ENCODE measurements around the gene PRRC2C. TPM values are rescaled to one million over a fixed set of nuclear protein-coding genes. Genes with fewer than 3 reads are reported as not detected.
"Not testable (repeated sequence)": the region's sequence is repeated elsewhere in the genome, so short reads cannot be mapped to it uniquely, and the experiment has no call there.

The PRRC2C gene
- total RNA-seq (2014; rRNA removed; shearing (Covaris generic); ENCODE audit: low replicate concordance) = 19.5 and 24.0 TPM in 2 replicates

DNA sequence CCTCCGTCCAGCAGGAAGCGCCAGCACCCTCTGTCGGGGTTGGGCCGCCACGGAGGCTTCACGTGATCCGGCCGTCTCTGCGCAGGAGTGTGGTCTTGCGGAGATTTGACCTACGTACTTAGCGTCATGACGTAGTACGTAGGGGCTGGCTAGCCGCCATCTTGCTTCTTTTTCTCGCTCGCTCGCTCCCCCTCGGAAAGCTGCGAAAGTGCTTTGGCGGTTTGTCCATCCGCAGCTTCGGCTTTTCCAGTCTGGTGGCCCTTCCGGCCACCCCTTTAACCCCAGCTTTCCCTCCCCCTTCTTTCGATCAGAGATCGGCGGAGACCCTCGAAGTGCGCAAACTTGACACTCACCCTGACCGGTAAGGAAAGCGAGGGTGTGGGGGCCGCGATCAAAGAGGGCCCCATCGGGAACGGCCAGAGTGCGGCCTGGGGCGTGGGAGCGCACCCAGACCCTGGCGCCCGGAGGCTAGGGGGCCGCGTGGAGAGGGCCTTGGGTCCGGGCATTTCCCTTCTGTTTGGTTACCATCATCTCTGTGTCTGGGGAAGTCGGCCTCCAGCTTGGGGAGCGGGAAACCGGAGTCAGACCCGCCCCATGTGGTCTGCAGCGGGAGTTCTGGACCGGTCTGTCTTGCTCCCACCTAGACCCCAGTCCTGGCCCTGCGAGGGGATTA, at the start of gene PRRC2C:
TSS of gene PRRC2C (plus strand) at position 156 of the 673 bp plus-strand sequence. CDS start 26,559 bp downstream, outside the sequence.
- peak; percentile 98 for DNase-seq
- H3K4me3 ChIP-seq = peak within 1 kb of the TSS; percentile 99
- H3K9me3 ChIP-seq = no peaks in the 10 kb centered on the region
- peaks cover 27% of the 10 kb centered on the region for H3K36me3 ChIP-seq
- H3K27me3 ChIP-seq = no peaks in the 10 kb centered on the region

DNA sequence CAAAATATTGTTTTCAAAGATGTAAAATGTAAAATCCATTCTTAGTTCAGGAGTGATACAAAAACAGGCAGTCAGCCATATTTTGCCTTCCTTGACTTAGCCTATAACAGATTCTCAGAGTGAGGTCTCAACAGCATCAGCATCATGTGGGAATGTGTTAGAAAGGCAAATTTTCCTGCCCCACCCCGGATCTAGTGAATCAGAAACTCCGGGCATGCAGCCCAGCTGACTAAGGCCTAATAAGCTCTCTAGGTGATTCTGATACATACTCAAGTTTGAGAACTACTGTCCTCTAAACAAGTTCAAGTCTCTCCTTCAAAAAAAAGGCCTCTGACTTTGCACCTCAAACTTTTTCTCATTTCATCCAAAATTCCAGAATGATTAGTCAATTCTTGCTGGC, 46.9 kb upstream of the PRRC2C start:
- DNase-seq = peak; percentile 97
- Histone ChIP-seq H3K36me3 (no peaks in the 10 kb centered on the region), H3K4me3 (no peak overlapping the region)

DNA sequence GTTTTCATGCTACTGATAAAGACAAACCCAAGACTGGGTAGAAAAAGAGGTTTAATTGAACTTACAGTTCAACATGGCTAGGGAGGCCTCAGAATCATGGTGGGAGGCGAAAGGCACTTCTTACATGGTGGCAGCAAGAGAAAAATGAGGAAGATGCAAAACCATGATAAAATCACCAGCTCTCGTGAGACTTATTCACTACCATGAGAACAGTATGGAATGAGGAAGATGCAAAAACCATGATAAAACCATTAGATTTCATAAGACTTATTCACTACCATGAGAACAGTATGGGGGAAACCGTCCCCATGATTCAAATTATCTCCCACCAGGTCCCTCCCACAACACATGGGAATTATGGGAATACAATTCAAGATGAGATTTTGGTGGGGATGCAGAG, 45.1 kb upstream of the PRRC2C start:
- not testable (repeated sequence) for DNase-seq, H3K36me3 ChIP-seq, H3K9me3 ChIP-seq, H3K27me3 ChIP-seq, H3K4me3 ChIP-seq

More for the DNA sequence above, 46.9 kb upstream of the PRRC2C start:
- Histone ChIP-seq H3K9me3 (no peaks in the 10 kb centered on the region), H3K27me3 (no peaks in the 10 kb centered on the region)

DNA sequence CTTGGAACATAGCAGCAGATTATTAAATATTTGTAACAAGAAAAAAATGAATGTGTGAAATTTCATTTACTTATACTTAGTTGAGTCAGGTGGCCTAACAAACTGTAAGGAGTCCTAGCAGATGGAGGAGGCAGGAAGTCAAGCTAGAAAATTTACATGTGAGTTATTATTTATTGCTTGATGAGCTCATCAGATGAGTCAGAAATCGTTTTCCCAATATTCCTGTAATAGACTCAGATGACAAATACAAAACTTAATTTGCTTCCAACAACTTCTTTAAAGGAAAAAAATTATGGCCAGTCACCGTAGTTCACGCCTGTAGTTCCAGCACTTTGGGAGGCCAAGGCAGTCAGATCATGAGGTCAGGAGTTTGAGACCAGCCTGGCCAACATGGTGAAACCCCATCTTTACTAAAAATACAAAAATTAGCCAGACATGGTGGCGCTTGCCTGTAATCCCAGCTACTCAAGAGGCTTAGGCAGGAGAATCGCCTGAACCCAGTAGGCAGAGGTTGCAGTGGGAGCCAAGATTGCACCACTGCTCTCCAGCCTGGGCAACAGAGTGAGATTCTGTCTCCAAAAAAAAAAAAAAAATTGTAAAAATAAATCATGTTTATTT, 43.9 kb upstream of the PRRC2C start:
- H3K36me3 ChIP-seq, H3K27me3 ChIP-seq, H3K4me3 ChIP-seq, H3K9me3 ChIP-seq: not testable (repeated sequence)
- peak; percentile 64 for DNase-seq

DNA sequence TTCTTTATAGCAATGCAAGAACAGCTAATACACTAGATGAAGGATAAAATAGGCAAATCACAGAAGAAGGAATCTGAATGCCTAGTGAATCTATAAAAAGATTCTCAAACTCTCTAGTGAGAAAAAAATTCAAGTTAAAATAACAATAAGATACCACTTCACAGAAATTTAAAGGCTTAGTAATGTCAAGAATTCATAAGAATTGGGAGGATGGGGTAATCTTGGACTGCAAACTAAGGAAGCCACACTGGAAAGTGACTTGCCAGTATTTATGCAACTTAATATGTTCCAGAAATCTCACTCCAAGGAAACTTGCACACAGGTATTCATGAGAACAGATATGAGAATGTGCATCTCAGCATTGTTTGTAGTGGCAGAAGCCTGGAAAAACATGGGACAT, 38.9 kb upstream of the PRRC2C start:
- Histone ChIP-seq H3K27me3 (no peaks in the 10 kb centered on the region), H3K9me3 (no peaks in the 10 kb centered on the region; the same call in 1 of the 2 replicates), H3K36me3 (no peaks in the 10 kb centered on the region), H3K4me3 (no peak overlapping the region)
- DNase-seq = no peak

DNA sequence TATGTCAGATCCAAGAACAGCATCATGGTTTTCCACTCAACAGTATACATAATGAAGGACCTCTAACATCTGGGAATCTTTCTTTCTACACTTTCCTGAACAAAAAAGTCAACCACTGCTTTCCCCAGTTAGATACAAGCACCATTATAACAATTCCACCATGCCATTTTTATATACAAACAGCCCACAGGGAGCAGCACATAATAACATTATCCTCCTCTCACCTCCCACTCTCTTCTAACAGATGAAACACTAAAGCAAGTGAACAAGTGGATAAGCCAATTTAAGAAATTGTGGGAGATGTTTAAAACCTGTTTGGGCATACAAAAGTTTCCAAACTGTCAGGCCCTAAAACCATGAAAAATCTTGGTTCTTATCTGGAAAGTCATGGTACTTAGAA, 29.4 kb upstream of the PRRC2C start:
- Histone ChIP-seq H3K4me3 (no peak overlapping the region), H3K27me3 (no peaks in the 10 kb centered on the region), H3K9me3 (peaks cover 4% of the 10 kb centered on the region), H3K36me3 (no peaks in the 10 kb centered on the region)
- no peak for DNase-seq

DNA sequence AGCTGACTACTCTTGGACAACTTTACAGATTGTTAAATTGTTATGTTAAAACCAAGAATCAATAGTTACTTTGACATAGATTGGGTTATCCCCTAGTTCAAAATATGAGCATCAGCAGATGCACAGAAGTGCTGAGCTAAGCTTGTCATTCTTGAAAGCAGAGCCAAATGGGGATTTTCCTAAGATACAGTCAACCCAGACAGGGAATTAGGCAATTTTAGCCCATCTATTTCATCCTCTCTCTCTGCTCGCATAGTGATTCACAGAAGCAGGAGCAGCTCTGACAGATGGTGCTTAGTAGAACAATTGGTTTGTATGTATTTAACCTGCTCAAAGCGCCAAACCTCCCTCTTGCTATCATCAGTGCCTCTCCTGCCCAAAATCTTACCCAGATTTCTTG, 27.9 kb upstream of the PRRC2C start:
- H3K4me3 ChIP-seq = no peak overlapping the region
- H3K36me3 ChIP-seq = no peaks in the 10 kb centered on the region
- peaks cover 2% of the 10 kb centered on the region for H3K9me3 ChIP-seq
- DNase-seq = no peak
- H3K27me3 ChIP-seq = no peaks in the 10 kb centered on the region

DNA sequence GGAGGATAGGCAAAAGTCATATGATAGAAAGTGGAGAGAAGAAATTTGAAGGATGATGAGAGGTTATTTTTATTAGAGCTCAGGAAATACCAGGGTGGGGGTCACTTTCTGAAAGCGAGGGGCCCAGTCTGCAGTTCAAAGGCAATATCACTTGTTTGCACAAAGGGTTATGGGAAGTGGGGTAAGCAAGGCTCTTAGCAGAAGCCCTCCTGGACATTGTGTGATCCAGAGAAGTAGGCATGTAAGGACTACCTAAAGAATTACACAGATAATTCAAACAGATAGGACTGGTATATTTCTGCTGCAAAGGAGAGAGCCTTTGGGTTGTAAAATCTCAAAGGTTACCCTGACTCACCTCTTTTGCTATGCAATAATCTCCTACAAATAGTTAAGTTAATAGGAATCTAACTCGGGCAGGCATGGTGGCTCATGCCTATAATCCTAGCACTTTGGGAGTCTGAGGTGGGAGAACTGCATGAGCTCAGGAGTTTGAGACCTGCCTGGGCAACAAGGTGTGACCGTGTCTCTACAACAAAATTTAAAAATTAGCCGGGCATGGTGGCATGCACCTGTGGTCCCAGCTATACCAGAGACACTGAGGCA, 25.2 kb upstream of the PRRC2C start:
- H3K9me3 ChIP-seq = no peaks in the 10 kb centered on the region
- DNase-seq = no peak
- no peaks in the 10 kb centered on the region for H3K36me3 ChIP-seq
- no peak overlapping the region for H3K4me3 ChIP-seq
- H3K27me3 ChIP-seq = no peaks in the 10 kb centered on the region

DNA sequence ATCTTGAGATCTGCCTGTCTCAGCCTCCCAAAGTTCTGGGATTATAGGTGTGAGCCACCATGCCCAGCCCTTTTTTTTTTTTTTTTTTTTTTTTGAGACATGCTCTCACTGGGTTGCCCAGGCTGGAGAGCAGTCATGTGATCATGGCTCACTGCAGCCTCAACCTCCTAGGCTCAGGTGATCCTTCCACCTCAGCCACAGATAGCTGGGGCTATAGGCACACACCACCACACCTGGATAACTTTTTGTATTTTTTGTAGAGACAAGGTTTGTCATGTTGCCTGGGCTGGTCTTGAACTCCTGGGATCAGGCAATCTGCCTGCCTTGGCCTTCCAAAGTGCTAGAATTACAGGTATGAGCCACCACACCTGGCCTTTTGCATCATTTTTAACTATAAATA, 17.7 kb upstream of the PRRC2C start:
- no peaks in the 10 kb centered on the region for H3K36me3 ChIP-seq
- H3K4me3 ChIP-seq = no peak overlapping the region
- DNase-seq = no peak
- H3K9me3 ChIP-seq = no peaks in the 10 kb centered on the region
- H3K27me3 ChIP-seq = no peaks in the 10 kb centered on the region

DNA sequence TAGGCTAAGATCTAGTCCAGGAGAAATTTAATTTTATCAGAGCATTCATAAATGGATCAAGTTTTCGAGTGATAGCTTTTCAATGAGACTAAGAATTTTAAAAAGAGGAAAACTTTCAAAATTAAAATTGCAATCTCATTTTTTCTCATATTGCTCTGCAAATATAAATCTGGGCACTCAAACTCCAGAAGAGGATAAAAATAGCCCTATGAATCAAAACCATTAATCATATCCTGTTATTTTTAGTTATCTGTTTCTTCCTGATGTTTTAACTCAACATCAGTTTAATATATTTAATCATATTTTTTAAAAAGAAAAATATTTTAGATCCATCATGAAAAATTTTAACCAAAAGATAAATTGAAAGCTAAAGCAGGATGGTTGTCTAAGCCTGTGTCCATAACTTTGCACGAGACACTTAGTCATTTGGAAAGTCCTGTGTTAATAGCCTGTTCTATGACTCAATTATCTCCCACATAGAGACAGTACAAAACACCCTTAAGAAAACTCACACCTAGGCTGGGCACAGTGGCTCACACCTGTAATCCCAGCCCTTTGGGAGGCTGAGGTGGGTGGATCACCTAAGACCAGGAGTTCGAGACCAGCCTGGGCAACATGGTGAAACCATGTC, 17.1 kb upstream of the PRRC2C start:
- no peak for DNase-seq
- Histone ChIP-seq H3K4me3 (no peak overlapping the region), H3K27me3 (no peaks in the 10 kb centered on the region), H3K9me3 (no peaks in the 10 kb centered on the region), H3K36me3 (no peaks in the 10 kb centered on the region)

DNA sequence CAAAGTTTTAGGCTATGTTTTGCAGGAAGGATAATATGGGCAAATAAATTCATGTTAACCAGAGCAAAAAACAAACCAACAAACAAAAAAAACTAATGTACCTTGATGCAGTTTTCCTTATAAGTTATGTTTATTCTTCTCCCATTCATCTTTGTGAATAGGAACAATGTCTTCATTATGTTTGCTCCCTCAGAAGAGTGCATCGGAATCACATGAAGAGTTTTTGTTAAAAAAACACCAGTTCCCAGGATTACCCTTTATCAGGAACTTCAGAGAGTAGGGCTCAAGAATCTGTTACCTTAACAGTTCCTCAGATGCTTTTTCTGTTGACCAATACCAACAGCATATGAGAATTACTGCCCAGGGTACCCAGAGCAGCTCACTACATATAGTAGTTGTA, 14.6 kb upstream of the PRRC2C start:
- no peak for DNase-seq
- no peak overlapping the region for H3K4me3 ChIP-seq
- H3K27me3 ChIP-seq = no peaks in the 10 kb centered on the region
- H3K36me3 ChIP-seq = no peaks in the 10 kb centered on the region
- no peaks in the 10 kb centered on the region for H3K9me3 ChIP-seq

DNA sequence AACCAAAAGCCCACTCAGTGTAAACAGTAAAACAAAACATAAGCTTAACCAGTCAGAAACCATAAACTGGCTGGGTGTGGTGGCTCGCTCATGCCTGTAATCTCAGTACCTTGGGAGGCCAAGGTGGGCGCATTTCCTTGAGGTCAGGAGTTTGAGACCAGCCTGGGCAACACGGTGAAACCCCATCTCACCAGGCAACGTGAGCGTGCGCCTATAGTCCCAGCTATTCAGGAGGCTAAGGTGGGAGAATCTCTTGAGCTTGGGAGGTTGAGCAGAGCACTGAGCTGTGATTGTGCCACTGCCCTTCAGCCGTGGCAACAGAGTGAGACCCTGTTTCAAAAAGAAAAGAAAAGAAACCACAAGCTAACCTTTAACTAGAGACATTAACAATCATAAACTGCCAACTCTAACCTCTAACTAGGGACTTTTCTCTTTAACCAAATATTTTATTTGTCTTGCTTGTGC, 13.1 kb upstream of the PRRC2C start:
- no peaks in the 10 kb centered on the region for H3K27me3 ChIP-seq
- no peak overlapping the region for H3K4me3 ChIP-seq
- no peaks in the 10 kb centered on the region for H3K36me3 ChIP-seq
- DNase-seq = no peak
- H3K9me3 ChIP-seq = no peaks in the 10 kb centered on the region

DNA sequence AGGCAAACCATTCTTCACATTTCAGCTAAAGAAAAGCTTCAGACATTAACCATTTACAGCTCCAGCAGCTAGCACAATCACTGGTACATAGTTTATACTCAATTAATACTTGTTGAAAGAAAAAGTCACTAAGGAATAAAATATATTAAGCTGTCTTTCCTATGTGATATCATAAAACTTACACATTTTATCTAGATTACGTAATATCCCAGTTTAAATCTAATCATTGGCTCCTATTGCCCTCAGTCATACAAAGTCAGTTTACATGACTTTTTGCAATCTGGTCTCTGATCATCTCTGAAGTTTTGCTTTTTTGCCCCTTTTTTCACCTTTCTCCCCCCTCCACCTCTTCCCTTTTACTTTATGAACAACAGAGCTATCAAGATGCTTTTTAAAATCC, 8.5 kb upstream of the PRRC2C start:
- Histone ChIP-seq H3K4me3 (no peak overlapping the region), H3K27me3 (no peaks in the 10 kb centered on the region), H3K9me3 (no peaks in the 10 kb centered on the region), H3K36me3 (no peaks in the 10 kb centered on the region)
- no peak for DNase-seq

DNA sequence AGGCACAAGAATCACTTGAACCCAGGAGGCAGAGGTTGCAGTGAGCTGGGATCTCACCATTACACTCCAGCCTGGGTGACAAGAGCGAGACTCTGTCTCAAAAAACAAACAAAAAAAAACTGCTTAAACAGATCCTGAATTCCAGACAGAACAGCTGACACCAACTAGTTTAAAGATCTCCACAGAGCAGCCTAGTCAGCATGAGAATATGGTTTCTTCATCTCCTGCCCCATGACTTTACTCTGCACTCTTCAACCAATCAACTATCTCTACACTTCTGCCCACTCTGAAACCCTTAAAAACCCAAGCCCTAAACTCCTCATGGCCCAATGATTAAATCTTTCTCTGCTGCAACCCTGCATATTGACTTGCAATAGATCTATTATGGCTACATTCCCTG, 7.5 kb upstream of the PRRC2C start:
- Histone ChIP-seq H3K9me3 (no peaks in the 10 kb centered on the region), H3K4me3 (no peak overlapping the region), H3K27me3 (no peaks in the 10 kb centered on the region), H3K36me3 (no peaks in the 10 kb centered on the region)
- DNase-seq = no peak

DNA sequence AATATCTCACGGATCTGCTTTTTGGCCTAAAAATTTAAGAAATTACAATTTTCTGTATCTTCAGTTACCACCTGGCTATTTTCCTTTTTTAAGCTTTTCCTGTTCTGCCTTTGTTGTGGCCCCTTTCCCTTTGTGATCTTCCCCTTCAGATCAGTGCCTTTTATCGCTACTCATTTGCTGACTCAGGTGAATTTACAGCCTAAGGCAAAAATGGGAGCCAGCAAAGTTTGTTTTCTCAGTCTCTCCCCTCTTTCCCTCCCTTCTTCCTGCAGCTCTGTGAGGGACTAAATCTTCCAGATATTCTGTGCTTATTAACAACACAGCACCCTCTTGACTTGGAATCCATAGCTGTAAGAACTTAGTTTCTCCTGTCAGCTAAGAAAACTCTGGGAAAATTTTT, 5.3 kb upstream of the PRRC2C start:
- H3K27me3 ChIP-seq = no peaks in the 10 kb centered on the region
- H3K9me3 ChIP-seq = no peaks in the 10 kb centered on the region
- no peak overlapping the region for H3K4me3 ChIP-seq
- DNase-seq = no peak
- H3K36me3 ChIP-seq = no peaks in the 10 kb centered on the region

DNA sequence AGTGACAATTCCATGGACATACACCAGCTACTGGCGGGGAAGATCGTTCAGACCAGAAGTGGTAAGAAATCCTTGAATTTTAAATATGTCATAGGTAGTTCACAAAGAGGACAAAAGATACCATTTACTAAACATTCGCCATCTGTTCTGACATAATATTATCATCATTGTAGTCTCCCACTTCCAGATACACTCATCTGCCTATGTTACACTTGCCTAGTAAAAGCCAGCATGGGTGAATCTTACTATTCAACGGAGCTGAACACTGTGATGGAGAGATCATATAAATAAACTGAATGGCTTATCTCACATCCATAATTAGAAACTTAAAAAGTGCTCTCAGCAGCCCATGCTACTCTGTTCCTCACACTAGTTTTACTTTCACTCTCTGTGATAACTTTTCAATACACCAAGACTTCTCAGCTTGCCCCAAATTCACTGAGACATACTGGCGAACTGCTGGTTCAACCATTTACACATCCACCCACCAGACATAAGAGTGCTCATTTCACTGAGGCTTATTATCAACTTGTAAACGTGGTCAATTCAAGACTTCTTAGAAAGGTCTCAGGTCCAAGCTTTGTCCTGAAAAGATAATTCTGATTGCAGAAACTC, 463 bp upstream of the PRRC2C start:
- Histone ChIP-seq H3K9me3 (no peaks in the 10 kb centered on the region), H3K27me3 (no peaks in the 10 kb centered on the region), H3K36me3 (peaks cover 20% of the 10 kb centered on the region), H3K4me3 (peak overlapping the region; percentile 99)
- DNase-seq = no peak

DNA sequence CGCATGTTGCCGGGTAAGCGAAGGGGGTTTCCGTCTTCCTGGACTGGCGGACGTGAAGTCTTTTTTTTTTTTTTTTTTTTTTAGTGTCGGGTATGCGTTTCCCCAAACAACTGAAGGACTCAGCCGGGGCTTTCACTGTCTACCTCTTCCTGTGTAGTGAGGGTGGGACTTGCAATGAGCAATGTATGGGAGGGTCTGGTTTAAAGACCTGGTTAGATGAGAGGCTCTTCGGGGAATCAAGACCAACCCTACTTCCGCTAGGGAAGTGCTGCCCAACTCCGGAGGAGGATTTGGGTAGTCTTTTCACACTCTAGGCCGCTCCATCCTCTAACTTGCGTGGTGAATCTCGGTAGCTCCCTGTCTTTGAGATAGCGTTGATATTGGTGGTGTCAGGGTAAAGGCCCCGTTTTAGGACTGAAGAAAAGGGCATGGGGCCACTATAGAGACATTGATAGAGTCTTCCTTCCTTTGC, 754 bp downstream of the PRRC2C start:
- peaks cover 30% of the 10 kb centered on the region for H3K36me3 ChIP-seq
- H3K4me3 ChIP-seq = peak overlapping the region; percentile 99
- no peaks in the 10 kb centered on the region for H3K27me3 ChIP-seq
- DNase-seq = peak; percentile 61
- no peaks in the 10 kb centered on the region for H3K9me3 ChIP-seq

Data from MG63 (cell line).